HepG2 (cell line): ENCODE results near the gene SF3B6. TPM values are rescaled to one million over a fixed set of nuclear protein-coding genes. Genes with fewer than 3 reads are reported as not detected.
A peak's percentile ranks its signal among the peaks of the same experiment; 100 is the strongest.

Experiments
- CC2D1A ChIP-seq: sonication (generic); formaldehyde crosslinking; IDR thresholded peaks from 2 replicates; pipeline ENCODE4 v1.8.1; 2023; ENCODE audit warnings: mild to moderate bottlenecking, missing genetic modification reagents
- HOMEZ ChIP-seq: IDR thresholded peaks from 2 replicates; pipeline ENCODE4 v1.6.1; 2016; ENCODE audit warnings: low read depth
- IRX3 ChIP-seq: sonication (generic); formaldehyde crosslinking; IDR thresholded peaks from 2 replicates; pipeline ENCODE4 v1.8.1; 2023; ENCODE audit warnings: mild to moderate bottlenecking, low read depth, missing genetic modification reagents, borderline replicate concordance
- ISL2 ChIP-seq: sonication (generic); formaldehyde crosslinking; IDR thresholded peaks from 2 replicates; pipeline ENCODE4 v1.5.0; 2020; ENCODE audit warnings: missing genetic modification reagents
- JUND ChIP-seq: sonication (generic); formaldehyde crosslinking; IDR thresholded peaks from 2 replicates; pipeline ENCODE4 v1.8.0; 2022; ENCODE audit warnings: mild to moderate bottlenecking, missing genetic modification reagents
- NONO ChIP-seq, 2 experiments: fragments of 450-650 bp in 1 of 2; sonication (generic) in 1 of 2; formaldehyde crosslinking in 1 of 2; IDR thresholded peaks in 1 of 2; conservative IDR thresholded peaks in 1 of 2; 2 replicates each; pipeline versions ENCODE4 v1.6.1 to v1.8.0; 2017 to 2022; ENCODE audit warnings: mild to moderate bottlenecking in 1 of 2, missing genetic modification reagents in 1 of 2, moderate library complexity in 1 of 2
- NR2F1 ChIP-seq, 2 experiments: fragments of 450-650 bp in 1 of 2; formaldehyde crosslinking in 1 of 2; IDR thresholded peaks; 2 replicates each; pipeline versions ENCODE4 v1.5.0 to v1.6.1; 2016 to 2020; ENCODE audit warnings: mild to moderate bottlenecking in 1 of 2, missing compliant biosample characterization in 1 of 2, missing genetic modification reagents in 1 of 2, moderate library complexity in 1 of 2
- SIN3A ChIP-seq: IDR thresholded peaks from 2 replicates; pipeline ENCODE4 v1.6.1; 2011; ENCODE audit warnings: low read depth, mild to moderate bottlenecking, control low read depth, low read length, borderline replicate concordance
- TFDP2 ChIP-seq: sonication (generic); formaldehyde crosslinking; IDR thresholded peaks from 2 replicates; pipeline ENCODE4 v1.4.0; 2020; ENCODE audit warnings: missing genetic modification reagents
- TSC22D2 ChIP-seq: sonication (generic); formaldehyde crosslinking; IDR thresholded peaks from 2 replicates; pipeline ENCODE4 v1.5.1; 2020; ENCODE audit warnings: missing genetic modification reagents, mild to moderate bottlenecking, borderline replicate concordance
- ZBTB25 ChIP-seq: IDR thresholded peaks from 2 replicates; pipeline ENCODE4 v1.6.1; 2018; ENCODE audit warnings: missing genetic modification reagents
- ZHX1 ChIP-seq: sonication (generic); formaldehyde crosslinking; IDR thresholded peaks from 2 replicates; pipeline ENCODE4 v1.8.1; 2022; ENCODE audit warnings: low read depth, mild to moderate bottlenecking, missing genetic modification reagents
- ZNF382 ChIP-seq: sonication (generic); formaldehyde crosslinking; IDR thresholded peaks from 2 replicates; pipeline ENCODE4 v1.5.0; 2020; ENCODE audit warnings: missing genetic modification reagents, mild to moderate bottlenecking, borderline replicate concordance
- ZNF530 ChIP-seq: sonication (generic); formaldehyde crosslinking; IDR thresholded peaks from 2 replicates; pipeline ENCODE4 v1.5.0; 2020; ENCODE audit warnings: low read depth, mild to moderate bottlenecking, missing genetic modification reagents
- ZNF580 ChIP-seq: IDR thresholded peaks from 2 replicates; pipeline ENCODE4 v1.6.1; 2016; ENCODE audit warnings: low read depth, borderline replicate concordance
- ZNF704 ChIP-seq: sonication (generic); formaldehyde crosslinking; IDR thresholded peaks from 2 replicates; pipeline ENCODE4 v1.8.1; 2023; ENCODE audit warnings: mild to moderate bottlenecking, inconsistent platforms, moderate library complexity, missing genetic modification reagents, borderline replicate concordance
- ZNF766 ChIP-seq: sonication (generic); formaldehyde crosslinking; IDR thresholded peaks from 2 replicates; pipeline ENCODE4 v1.5.0; 2020; ENCODE audit warnings: missing genetic modification reagents, borderline replicate concordance
- polyA plus RNA-seq, 8 experiments: library from polyadenylated mRNA; depleted of rRNA in 3 of 8; stranded (reverse) in 7 of 8; unstranded in 1 of 8; fragments of >200 nt; fragmentation: Illumina TruSeq in 4 of 8; extraction: Trizol in 4 of 8; gene quantifications; 2 replicates each; pipeline versions ENCODE4 v1.2.1 to v1.2.3, GENCODE V29; 2011 to 2016; ENCODE audit warnings: low read depth in 4 of 8, missing spikeins in 1 of 8, mixed read lengths in 1 of 8; ENCODE audit not compliant: insufficient read depth in 1 of 8
- total RNA-seq, 5 experiments: library from RNA; depleted of rRNA; stranded (reverse); fragments of >200 nt; fragmentation: Illumina TruSeq; extraction: Trizol; gene quantifications; 2 replicates each; pipeline ENCODE4 v1.2.3, GENCODE V29; 2016; ENCODE audit warnings: low read depth in 1 of 5

Gene SF3B6
- total and polyA plus RNA-seq, 2 of the 13 experiments (the other 11 are each of a cell fraction or from before 2014, with no cell fraction given), result 177 to 182 TPM

GRCh38 chr2:24083567-24084385 lies 7.7 kb upstream of the SF3B6 start (continued):
- TF ChIP-seq TSC22D2 (peak; percentile 79; the same call in 1 of the 2 replicates), ZNF382 (no peak), NR2F1 (CRISPR knock-in tag; IDR thresholded peaks at IDR 0.05) (no peak; a peak in 1 of 4 replicates), JUND (CRISPR knock-in tag) (no peak; the same call in 1 of the 2 replicates), ZBTB25 (CRISPR knock-in tag) (peak; percentile 65), ZNF766 (CRISPR knock-in tag) (no peak; the same call in 1 of the 2 replicates), ZHX1 (0 out of 2 replicates have a peak, but pooled peaks have one; percentile 54), IRX3 (no peak), NONO (IDR thresholded peaks at IDR 0.05) (no peak), NONO (CRISPR knock-in tag; conservative IDR thresholded peaks at IDR 0.05) (peak; percentile 99), ZNF704 (CRISPR knock-in tag) (peak; percentile 98), ZNF530 (CRISPR knock-in tag) (0 out of 2 replicates have a peak, but pooled peaks have one; percentile 55), TFDP2 (CRISPR knock-in tag) (peak; percentile 68; the same call in 1 of the 2 replicates), HOMEZ (CRISPR knock-in tag) (peak; percentile 28; the same call in 1 of the 2 replicates), CC2D1A (CRISPR knock-in tag) (peak; percentile 84; the same call in 1 of the 2 replicates), ZNF580 (CRISPR knock-in tag) (peak; percentile 32; the same call in 1 of the 2 replicates), ISL2 (CRISPR knock-in tag) (peak; percentile 57; the same call in 1 of the 2 replicates), SIN3A (peak; percentile 61)
